GM21515 (cell line): Measurements from ENCODE around the gene ARL5A.
"Not testable (repeated sequence)": the region's sequence is repeated elsewhere in the genome, so short reads cannot be mapped to it uniquely, and the experiment has no call there.

Source experiments
- ATAC-seq: cut with Tn5 transposase; IDR thresholded peaks from one replicate; pipeline ENCODE4 v1.9.1; 2021; ENCODE audit not compliant: unreplicated experiment

Gene ARL5A

GRCh38 chr2:151828143-151828889 is at the start of gene ARL5A:
TSS of gene ARL5A (minus strand) at chr2:151828421. CDS start at chr2:151828176, 245 bp downstream.
- peak; percentile 96 for ATAC-seq

DNA sequence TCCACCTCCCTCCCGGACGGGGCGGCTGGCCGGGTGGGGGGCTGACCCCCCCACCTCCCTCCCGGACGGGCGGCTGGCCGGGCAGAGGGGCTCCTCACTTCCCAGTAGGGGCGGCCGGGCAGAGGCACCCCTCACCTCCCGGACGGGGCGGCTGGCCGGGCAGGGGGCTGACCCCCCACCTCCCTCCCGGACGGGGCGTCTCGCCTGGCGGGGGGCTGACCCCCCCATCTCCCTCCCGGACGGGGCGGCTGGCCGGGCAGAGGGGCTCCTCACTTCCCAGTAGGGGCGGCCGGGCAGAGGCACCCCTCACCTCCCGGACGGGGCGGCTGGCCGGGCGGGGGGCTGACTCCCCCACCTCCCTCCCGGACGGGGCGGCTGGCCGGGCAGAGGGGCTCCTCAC is 47.4 kb upstream of the ARL5A start:
- ATAC-seq, result not testable (repeated sequence)

DNA sequence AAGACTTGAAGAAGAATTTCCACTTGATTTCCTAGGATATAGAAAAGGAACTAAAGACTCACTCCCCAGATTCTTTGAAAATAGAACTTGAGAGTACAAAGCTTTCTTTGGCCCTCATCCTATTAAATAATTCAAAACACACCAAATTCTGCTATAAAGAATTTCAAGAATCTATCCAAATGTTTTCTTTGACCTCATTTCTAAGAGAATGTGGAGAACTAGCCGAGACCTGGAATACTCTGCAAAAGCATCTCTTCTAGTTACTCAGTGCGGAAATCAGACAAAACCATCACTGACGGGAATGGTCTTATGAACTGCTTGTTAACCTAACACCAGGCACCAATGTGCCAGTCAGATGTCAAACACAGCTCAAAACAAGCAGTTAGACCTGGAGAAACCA is 44.2 kb upstream of the ARL5A start:
- no peak for ATAC-seq

DNA sequence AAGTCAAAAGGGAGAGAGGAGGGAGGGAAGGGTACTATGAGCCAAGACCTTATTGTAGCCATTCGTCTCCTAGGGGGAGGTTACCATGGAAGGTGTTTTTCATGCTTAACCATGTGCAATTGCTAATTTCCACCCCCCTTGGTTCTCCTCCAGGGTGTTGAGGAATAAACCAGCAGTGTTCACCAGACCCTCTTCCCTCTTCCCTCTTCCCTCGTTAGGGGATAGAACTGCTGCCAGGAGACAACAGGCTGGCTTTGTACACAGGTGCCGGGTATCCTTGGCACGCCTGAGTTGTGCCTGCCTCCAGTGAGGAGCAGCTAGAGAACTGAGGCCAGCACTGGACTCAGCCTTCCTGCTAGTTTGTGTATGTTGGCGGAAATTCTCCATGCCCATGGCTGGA is 41.1 kb upstream of the ARL5A start:
- no peak for ATAC-seq

GRCh38 chr2:151862700-151863099 is 34.5 kb upstream of the ARL5A start:
- ATAC-seq, result peak; percentile 99

DNA sequence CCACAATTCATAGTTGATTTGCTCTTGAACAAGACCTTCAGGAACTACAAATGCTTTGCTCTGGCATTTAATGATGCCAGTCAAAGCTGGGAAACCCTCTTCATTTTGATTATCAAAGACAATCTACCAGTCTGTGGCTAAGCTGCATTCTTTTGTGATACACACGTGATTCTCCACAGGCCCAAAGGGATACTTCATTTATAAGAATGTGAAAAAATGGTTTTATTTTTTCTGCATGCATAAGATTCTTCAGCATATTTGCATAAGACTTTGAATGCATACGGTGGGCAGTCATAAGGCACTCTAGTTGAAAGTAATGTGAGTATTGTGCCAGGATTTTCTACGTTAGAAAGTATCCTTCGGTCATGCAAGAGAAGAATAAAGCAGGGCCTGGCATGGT is 33.0 kb upstream of the ARL5A start:
- no peak for ATAC-seq

DNA sequence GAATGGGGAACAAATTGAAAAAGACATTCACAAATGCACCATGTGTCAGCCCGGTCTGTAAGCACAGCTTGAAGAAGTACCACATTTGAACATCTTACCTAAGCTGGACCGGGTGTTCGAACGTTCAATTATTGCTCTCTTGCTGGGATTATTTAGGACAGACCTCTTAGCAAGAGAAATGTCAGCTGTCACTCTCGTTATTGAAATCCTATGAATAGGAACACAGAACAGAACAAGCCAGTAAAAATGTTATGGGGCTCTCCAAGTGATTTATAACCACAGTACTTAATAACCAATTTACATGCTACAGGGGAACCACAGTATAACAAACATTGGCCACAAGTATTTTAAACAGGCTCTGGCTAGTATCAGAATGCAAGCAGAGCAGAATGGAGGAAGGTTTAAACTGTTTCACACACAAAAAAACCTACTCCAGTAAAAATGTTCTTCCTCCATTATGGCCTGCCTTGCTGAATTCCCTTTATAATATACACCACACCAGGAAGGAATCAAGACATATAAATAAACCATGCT is 32.5 kb upstream of the ARL5A start:
- ATAC-seq, result no peak

DNA sequence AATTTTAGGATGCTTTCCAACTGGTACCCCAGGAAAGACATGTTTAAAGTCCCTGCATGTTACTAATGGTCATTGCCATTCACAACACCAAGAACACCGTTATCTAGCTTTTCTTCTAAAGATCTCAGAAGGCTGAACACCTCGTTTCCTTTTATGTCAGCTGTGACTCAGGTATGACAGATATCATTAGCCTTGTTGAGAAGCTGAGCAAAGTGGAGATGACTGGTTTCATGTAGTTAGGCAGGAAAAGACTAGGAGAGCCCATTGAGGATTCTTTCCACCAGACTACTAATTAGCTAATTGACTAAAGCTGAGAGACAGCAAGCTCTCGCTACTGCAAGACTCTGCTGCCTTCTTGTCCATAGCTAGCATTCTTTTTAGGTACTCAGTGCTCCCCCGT is 32.0 kb upstream of the ARL5A start:
- ATAC-seq, result no peak

DNA sequence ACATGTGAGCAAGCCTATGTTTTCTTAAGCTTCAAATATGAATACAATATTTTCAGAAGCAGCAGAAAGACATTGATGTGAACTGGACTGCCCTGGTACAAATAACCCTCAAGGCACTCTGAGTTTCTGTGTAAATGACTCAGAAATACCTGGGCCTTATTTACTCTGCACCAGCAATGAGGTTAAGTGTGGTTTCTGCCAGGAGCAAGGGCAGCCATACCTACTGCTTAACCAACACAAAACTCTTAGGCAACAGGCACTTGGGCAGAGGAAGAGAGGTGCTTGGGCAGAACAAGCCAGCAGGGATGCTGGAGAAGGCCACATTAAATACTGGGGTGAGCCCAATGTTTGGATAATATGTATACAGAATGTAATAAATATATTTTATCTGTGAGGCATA is 29.4 kb upstream of the ARL5A start:
- ATAC-seq, result no peak

- no peak for ATAC-seq
These were observed 26.9 kb upstream of the ARL5A start for GRCh38 chr2:151855111-151855510.

DNA sequence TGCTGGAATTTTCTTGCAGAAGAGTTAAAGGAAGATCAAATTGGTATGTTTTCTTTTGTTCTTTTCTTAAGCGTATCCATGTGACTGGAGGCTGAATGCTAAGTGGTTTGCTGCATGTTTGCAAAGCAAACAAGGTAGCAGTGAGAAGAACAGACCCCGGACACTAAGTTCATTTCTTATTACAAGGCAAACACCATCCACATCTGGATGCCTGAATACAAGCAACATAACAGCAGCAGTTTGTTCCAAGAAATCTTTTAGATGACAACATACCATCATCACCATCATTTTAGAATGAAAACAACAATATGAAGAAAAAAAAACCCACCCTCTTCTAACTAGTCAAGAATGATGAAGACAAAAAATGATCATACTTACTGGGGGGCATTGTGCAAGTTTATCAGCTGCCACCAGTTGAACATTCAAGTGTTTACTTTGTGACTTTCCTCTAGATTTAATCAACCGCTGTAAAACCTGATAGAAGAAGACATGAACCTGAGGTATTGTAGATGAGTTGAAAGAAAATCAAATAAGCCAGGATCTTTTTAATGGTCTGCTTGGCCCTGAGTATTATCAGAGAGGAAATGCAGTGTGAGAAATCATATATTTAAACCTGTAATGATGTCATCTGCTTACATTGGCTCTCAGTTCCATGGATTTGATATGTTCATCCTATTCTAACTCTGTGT is 25.0 kb upstream of the ARL5A start:
- ATAC-seq, result no peak

GRCh38 chr2:151852260-151853069 is 24.2 kb upstream of the ARL5A start:
- ATAC-seq, result no peak

DNA sequence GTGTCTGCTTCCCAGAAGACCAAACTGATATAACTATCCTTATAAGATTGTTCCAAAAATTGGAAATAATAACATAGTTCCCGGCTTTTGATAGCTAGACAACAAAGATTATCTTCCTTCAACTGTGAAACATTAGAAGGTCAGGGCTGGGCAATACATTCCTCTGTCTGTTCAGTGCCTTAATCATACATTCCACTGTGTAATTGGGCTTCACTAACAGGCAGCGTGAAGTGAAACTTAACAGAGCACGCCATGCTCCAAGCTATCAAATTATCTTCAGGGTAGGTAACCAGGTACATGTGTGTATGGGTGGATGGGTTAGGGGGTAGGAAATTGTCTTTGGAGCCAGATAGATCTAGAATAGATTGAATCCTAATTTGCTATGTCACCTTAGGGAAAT is 23.5 kb upstream of the ARL5A start:
- no peak for ATAC-seq

- no peak for ATAC-seq
These were observed 21.3 kb upstream of the ARL5A start for GRCh38 chr2:151849413-151850010.

- peak; percentile 55 for ATAC-seq
These were observed 17.7 kb upstream of the ARL5A start for GRCh38 chr2:151845884-151846283.

GRCh38 chr2:151845481-151845880 is 17.3 kb upstream of the ARL5A start:
- peak; percentile 6 for ATAC-seq

DNA sequence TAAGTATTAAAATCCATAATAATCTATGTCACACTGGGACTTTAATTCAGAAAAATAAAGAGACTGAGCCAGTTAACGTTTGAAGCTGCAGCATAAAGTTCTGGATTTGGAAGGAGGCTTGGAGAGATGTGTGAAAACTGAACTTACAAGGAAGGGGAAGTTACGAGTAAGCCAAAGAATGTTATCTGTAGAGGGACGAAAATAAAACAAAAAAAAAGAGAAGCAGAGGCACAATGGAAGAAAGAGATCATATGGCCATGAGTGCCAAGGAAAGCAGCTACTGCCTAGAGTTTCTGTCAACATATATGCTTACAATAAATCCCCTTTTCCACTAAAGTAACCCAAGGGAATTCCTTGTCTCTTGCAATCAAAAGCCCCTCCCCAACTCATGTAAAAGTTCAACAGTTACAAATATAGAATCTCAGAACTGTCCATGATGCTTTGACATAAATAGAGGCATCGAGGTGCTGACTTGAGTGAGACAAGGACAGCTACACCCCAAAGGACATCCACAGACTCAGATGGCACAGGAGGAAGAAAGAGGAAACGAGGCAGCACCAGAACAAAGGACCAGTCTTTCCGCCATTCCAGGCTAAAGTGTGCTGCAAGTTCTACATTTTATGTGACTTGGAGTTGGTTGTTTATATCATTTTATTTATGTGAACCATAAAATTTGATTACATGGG is 16.1 kb upstream of the ARL5A start:
- ATAC-seq, result no peak

GRCh38 chr2:151843691-151844061 is 15.5 kb upstream of the ARL5A start:
- ATAC-seq, result no peak

DNA sequence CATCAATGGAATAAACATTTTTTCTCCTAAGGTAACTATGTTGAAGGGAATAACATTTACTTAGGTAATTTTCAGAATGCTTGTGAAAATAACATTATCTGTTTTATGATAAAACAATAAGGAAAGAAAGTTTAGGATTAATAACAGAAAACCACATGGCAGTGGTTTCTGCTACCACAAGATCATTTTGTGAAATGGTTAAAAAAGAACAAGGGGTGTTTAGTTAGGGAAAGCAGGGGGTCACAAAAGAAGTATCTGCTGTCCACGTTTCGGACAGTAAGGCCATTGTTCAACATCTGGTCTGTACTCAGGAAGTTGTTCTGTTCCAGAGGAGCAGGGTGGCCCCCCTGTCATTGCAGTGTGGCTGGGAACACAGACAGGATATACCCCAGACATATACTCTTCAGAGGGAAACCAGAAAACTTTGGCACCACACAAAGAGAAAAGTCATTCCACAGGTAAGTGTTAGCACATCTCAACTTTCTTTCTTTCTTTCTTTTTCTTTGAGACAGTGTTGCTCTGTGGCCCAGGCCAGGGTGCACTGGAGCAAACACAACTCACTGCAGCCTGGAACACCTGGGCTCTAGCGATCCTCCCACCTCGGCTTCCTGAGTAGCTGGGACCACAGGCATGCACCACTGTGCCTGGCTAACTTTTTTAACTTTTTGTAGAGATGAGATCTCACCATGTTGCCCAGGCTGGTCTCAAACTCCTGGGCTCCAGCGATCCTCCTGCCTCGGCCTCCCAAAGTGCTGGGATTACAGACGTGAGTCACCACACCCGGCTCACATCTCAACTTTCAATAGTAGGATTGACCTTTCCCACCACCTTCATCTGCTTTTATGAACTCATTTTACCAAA is 14.8 kb upstream of the ARL5A start:
- peak; percentile 26 for ATAC-seq

DNA sequence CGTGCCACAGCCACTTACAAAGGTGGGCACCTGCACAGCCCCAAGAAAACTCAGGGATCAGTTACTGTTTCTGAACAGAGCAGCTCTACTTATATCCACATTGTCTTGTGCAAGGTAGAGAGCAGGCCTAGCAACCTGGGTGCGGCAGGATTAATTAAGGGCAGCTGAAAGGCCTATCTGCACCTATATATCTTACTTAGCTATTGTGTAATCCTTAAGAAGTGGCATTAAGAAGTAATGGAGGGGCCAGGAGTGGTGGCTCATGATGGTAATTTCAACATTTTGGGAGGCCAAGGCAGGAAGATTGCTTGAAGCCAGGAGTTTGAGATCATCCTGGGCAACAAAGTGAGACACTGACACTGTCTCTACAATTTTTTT is 12.8 kb upstream of the ARL5A start:
- no peak for ATAC-seq
